Measurements from ENCODE around the gene GP2. TPM values are rescaled to one million over a fixed set of nuclear protein-coding genes. Genes with fewer than 3 reads are reported as not detected.

The GP2 gene
- total and polyA plus RNA-seq, 2 of the 4 experiments (the other 2 are of a cell fraction): not detected

- WGBS, 2 experiments (ENCODE audit: extremely low coverage in 2 of 2, insufficient read length in 1 of 2): no CpG with 5 or more reads among the region's 4 CpGs
- dilution Hi-C loops (cut with HindIII; ENCODE audit: low sequenced_read_pairs, unreplicated experiment) (no loop called here), in situ Hi-C loops (cut with MboI; ENCODE audit: low sequenced_read_pairs) (no loop called here), intact Hi-C loops (cut with micrococcal nuclease) (no loop called here)
- no peak overlapping the region for H2AK5ac ChIP-seq (ENCODE audit: low read depth, low read length)
- no peak for TF ChIP-seq USF2 (IDR thresholded peaks at IDR 0.05; ENCODE audit: low read depth, low read length)
- TF ChIP-seq CHD1 (IDR thresholded peaks at IDR 0.05; ENCODE audit: low read depth, low read length): no peak
- no peak for TF ChIP-seq POLR2A (IDR thresholded peaks at IDR 0.05; ENCODE audit: low read depth, low read length)
- TF ChIP-seq MAZ (IDR thresholded peaks at IDR 0.05; ENCODE audit: borderline replicate concordance, low read depth, low read length): no peak
- TF ChIP-seq MAFK (IDR thresholded peaks at IDR 0.05; ENCODE audit: low read depth, low read length): no peak
- no peak for TF ChIP-seq CEBPB (IDR thresholded peaks at IDR 0.05; ENCODE audit: low read depth, low read length)
- TF ChIP-seq RCOR1 (IDR thresholded peaks at IDR 0.05; ENCODE audit: insufficient replicate concordance, low read length): no peak
- no peak for TF ChIP-seq MXI1 (IDR thresholded peaks at IDR 0.05; ENCODE audit: borderline replicate concordance, low read depth, low read length)
- no peak for TF ChIP-seq RFX5 (IDR thresholded peaks at IDR 0.05; ENCODE audit: low read depth, low read length)
- no peak for TF ChIP-seq FOS (IDR thresholded peaks at IDR 0.05; ENCODE audit: low read depth, low read length)
- TF ChIP-seq, protein P1, sequence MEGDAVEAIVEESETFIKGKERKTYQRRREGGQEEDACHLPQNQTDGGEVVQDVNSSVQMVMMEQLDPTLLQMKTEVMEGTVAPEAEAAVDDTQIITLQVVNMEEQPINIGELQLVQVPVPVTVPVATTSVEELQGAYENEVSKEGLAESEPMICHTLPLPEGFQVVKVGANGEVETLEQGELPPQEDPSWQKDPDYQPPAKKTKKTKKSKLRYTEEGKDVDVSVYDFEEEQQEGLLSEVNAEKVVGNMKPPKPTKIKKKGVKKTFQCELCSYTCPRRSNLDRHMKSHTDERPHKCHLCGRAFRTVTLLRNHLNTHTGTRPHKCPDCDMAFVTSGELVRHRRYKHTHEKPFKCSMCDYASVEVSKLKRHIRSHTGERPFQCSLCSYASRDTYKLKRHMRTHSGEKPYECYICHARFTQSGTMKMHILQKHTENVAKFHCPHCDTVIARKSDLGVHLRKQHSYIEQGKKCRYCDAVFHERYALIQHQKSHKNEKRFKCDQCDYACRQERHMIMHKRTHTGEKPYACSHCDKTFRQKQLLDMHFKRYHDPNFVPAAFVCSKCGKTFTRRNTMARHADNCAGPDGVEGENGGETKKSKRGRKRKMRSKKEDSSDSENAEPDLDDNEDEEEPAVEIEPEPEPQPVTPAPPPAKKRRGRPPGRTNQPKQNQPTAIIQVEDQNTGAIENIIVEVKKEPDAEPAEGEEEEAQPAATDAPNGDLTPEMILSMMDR (conservative IDR thresholded peaks at IDR 0.05; ENCODE audit: low read depth, low read length): no peak
- no peak for TF ChIP-seq NFE2L2 (IDR thresholded peaks at IDR 0.05; ENCODE audit: low read depth, low read length)
- no peak for TF ChIP-seq BHLHE40 (IDR thresholded peaks at IDR 0.05; ENCODE audit: low read depth, low read length)
- TF ChIP-seq SMC3 (IDR thresholded peaks at IDR 0.05; ENCODE audit: low read depth, low read length): no peak
- TF ChIP-seq, protein P2, sequence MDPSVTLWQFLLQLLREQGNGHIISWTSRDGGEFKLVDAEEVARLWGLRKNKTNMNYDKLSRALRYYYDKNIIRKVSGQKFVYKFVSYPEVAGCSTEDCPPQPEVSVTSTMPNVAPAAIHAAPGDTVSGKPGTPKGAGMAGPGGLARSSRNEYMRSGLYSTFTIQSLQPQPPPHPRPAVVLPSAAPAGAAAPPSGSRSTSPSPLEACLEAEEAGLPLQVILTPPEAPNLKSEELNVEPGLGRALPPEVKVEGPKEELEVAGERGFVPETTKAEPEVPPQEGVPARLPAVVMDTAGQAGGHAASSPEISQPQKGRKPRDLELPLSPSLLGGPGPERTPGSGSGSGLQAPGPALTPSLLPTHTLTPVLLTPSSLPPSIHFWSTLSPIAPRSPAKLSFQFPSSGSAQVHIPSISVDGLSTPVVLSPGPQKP (IDR thresholded peaks at IDR 0.05; ENCODE audit: borderline replicate concordance, low read depth, low read length): no peak
- TF ChIP-seq RAD21 (IDR thresholded peaks at IDR 0.05; ENCODE audit: low read length): no peak
- no peak overlapping the region for H3K4me3 ChIP-seq (ENCODE audit: insufficient read depth, low read depth, low read length)
- no peak overlapping the region for H3K18ac ChIP-seq (ENCODE audit: low read depth, low read length)
- CTCF ChIA-PET: no interaction called here
- H3K27me3 ChIP-seq (ENCODE audit: control insufficient read depth, insufficient read depth, low read length): no peaks in the 10 kb centered on the region
- no peak overlapping the region for H3K27ac ChIP-seq (ENCODE audit: insufficient read depth, low read length)
- H2BK5ac ChIP-seq (ENCODE audit: low read depth, low read length, poor library complexity, severe bottlenecking): no peak overlapping the region
- POLR2A ChIA-PET (ENCODE audit: unreplicated experiment): no interaction called here
- no peak overlapping the region for H4K5ac ChIP-seq (ENCODE audit: low read depth, low read length)
- no peak overlapping the region for H2BK20ac ChIP-seq (ENCODE audit: low read depth, low read length)
- H4K8ac ChIP-seq (ENCODE audit: low read depth in 2 of 2, low read length in 2 of 2): no peak overlapping the region
- H3K23ac ChIP-seq (ENCODE audit: low read depth, low read length): no peak overlapping the region
- H3K9me1 ChIP-seq (ENCODE audit: insufficient read depth, low read length): no peaks in the 10 kb centered on the region
- no peak overlapping the region for H2AFZ ChIP-seq (replicated peaks; ENCODE audit: low read length, poor library complexity)
- H3K4me2 ChIP-seq (ENCODE audit: low read depth, low read length): no peak overlapping the region
- no peaks in the 10 kb centered on the region for H3K79me1 ChIP-seq (ENCODE audit: low read depth in 1 of 2, low read length in 2 of 2)
- H3K36me3 ChIP-seq (ENCODE audit: control insufficient read depth, insufficient read depth, low read length): no peaks in the 10 kb centered on the region
- no peak overlapping the region for H3K4ac ChIP-seq (ENCODE audit: low read depth, low read length)
- H3K56ac ChIP-seq (ENCODE audit: extremely low read depth, insufficient read depth, low read length): no peak overlapping the region
- no peak overlapping the region for H2AK9ac ChIP-seq (replicated peaks; ENCODE audit: low read depth, low read length, poor library complexity)
- no TSS peak for BruUV-seq (replicated peaks)
- H4K20me1 ChIP-seq (ENCODE audit: insufficient read depth, low read length): no peaks in the 10 kb centered on the region
- H2BK120ac ChIP-seq (ENCODE audit: low read depth, low read length): no peak overlapping the region
- no peak for DNase-seq
- H3K14ac ChIP-seq (replicated peaks; ENCODE audit: low read depth, low read length): no peak overlapping the region
- peaks cover 10% of the 10 kb centered on the region; the same call in 1 of the 2 replicates for H3K9me3 ChIP-seq (ENCODE audit: control insufficient read depth, insufficient read depth, low read length)
- ATAC-seq (ENCODE audit: low read depth): no peak
- H3K9ac ChIP-seq (ENCODE audit: low read depth, low read length): no peak overlapping the region
- no peak overlapping the region for H2BK15ac ChIP-seq (ENCODE audit: low read depth, low read length)
- H3K4me1 ChIP-seq (ENCODE audit: control insufficient read depth, insufficient read depth, low read length): no peaks in the 10 kb centered on the region
- H4K91ac ChIP-seq (ENCODE audit: insufficient read depth, low read depth, low read length): no peak overlapping the region
Observed at GRCh38 chr16:20265019-20265418, 62.3 kb downstream of the GP2 start.
